Testis (tissue), 2 donors: ENCODE data around the gene RPS6KL1.

Source experiments
- POLR2A ChIP-seq: fragments of 450-650 bp; IDR thresholded peaks from one replicate; pipeline ENCODE4 v1.6.1; 2017; ENCODE audit warnings: antibody characterized with exemption, mild to moderate bottlenecking, moderate library complexity
- TF ChIP-seq, protein P1 (sequence below), 3 experiments: fragments of 450-650 bp in 2 of 3; fragments of 200-600 bp in 1 of 3; sonication (generic) in 1 of 3; IDR thresholded peaks; one replicate each; pipeline ENCODE4 v1.5.1; 2016 to 2019; ENCODE audit warnings: antibody characterized with exemption in 3 of 3, mild to moderate bottlenecking in 2 of 3, moderate library complexity in 1 of 3

DNA sequence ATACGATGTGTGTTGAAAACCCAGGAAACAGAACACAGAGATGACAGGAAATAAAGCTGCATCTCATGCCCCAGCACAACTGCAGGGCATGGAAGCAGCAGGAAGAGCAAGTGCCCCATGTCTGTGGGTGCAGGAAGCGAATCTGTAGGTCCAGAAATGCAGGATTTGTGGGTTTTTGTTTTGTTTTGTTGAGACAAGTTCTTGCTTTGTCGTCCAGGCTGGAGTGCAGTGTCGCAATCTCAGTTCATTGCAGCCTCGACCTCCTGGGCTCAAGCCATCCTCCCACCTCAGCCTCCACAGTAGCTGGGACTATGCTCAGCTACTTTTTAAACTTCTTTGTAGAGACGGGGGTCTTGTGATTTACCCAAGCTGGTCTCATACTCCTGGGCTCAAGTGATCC lies 6.2 kb upstream of the RPS6KL1 start:
- TF ChIP-seq, protein P1, sequence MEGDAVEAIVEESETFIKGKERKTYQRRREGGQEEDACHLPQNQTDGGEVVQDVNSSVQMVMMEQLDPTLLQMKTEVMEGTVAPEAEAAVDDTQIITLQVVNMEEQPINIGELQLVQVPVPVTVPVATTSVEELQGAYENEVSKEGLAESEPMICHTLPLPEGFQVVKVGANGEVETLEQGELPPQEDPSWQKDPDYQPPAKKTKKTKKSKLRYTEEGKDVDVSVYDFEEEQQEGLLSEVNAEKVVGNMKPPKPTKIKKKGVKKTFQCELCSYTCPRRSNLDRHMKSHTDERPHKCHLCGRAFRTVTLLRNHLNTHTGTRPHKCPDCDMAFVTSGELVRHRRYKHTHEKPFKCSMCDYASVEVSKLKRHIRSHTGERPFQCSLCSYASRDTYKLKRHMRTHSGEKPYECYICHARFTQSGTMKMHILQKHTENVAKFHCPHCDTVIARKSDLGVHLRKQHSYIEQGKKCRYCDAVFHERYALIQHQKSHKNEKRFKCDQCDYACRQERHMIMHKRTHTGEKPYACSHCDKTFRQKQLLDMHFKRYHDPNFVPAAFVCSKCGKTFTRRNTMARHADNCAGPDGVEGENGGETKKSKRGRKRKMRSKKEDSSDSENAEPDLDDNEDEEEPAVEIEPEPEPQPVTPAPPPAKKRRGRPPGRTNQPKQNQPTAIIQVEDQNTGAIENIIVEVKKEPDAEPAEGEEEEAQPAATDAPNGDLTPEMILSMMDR (IDR thresholded peaks at IDR 0.05), result no peak
- TF ChIP-seq POLR2A, result no peak
